HEK293T (cell line): ENCODE measurements around the gene PYGM.

ENCODE experiments used
- ARNT ChIP-seq: fragments of 450-650 bp; IDR thresholded peaks from 2 replicates; pipeline ENCODE4 v1.6.1; 2017; ENCODE audit warnings: mild to moderate bottlenecking
- BHLHE40 ChIP-seq: fragments of 450-650 bp; IDR thresholded peaks from 2 replicates; pipeline ENCODE4 v1.6.1; 2016; ENCODE audit warnings: mild to moderate bottlenecking, moderate library complexity, borderline replicate concordance
- CTBP1 ChIP-seq: fragments of 450-650 bp; IDR thresholded peaks from 2 replicates; pipeline ENCODE4 v1.6.1; 2016; ENCODE audit warnings: borderline replicate concordance
- ELF4 ChIP-seq: fragments of 450-650 bp; IDR thresholded peaks from 2 replicates; pipeline ENCODE4 v1.6.1; 2017; ENCODE audit warnings: antibody characterized with exemption
- FOXA1 ChIP-seq: fragments of 450-650 bp; IDR thresholded peaks from 2 replicates; pipeline ENCODE4 v1.6.1; 2016; ENCODE audit warnings: mild to moderate bottlenecking
- FOXK2 ChIP-seq: fragments of 450-650 bp; IDR thresholded peaks from 2 replicates; pipeline ENCODE4 v1.6.1; 2016; ENCODE audit warnings: mild to moderate bottlenecking
- FOXM1 ChIP-seq: fragments of 450-650 bp; IDR thresholded peaks from 2 replicates; pipeline ENCODE4 v1.6.1; 2017; ENCODE audit warnings: mild to moderate bottlenecking, borderline replicate concordance
- HDGF ChIP-seq: fragments of 450-650 bp; IDR thresholded peaks from 2 replicates; pipeline ENCODE4 v1.6.1; 2017; ENCODE audit warnings: antibody characterized with exemption, borderline replicate concordance
- L3MBTL2 ChIP-seq: fragments of 450-650 bp; conservative IDR thresholded peaks from 2 replicates; pipeline ENCODE4 v1.6.1; 2016; ENCODE audit warnings: mild to moderate bottlenecking
- PKNOX1 ChIP-seq: fragments of 450-650 bp; IDR thresholded peaks from 2 replicates; pipeline ENCODE4 v1.6.1; 2016
- SP1 ChIP-seq: fragments of 450-650 bp; IDR thresholded peaks from 2 replicates; pipeline ENCODE4 v1.6.1; 2017
- SUZ12 ChIP-seq: fragments of 450-650 bp; IDR thresholded peaks from 2 replicates; pipeline ENCODE4 v1.6.1; 2016; ENCODE audit warnings: mild to moderate bottlenecking
- TARDBP ChIP-seq: fragments of 450-650 bp; IDR thresholded peaks from 2 replicates; pipeline ENCODE4 v1.6.1; 2016
- ZNF384 ChIP-seq: fragments of 450-650 bp; IDR thresholded peaks from 2 replicates; pipeline ENCODE4 v1.6.1; 2016

- TF ChIP-seq SUZ12 (no peak), ELF4 (no peak), BHLHE40 (no peak), PKNOX1 (no peak), SP1 (no peak), FOXA1 (no peak), TARDBP (no peak), FOXM1 (no peak), ZNF384 (no peak), CTBP1 (no peak), HDGF (no peak), L3MBTL2 (no peak), FOXK2 (no peak), ARNT (no peak)
These were observed 17.5 kb downstream of the PYGM start for GRCh38 chr11:64742087-64742888.
